Measurements from ENCODE around the gene PPP1R14C.

PPP1R14C gene, protein sequence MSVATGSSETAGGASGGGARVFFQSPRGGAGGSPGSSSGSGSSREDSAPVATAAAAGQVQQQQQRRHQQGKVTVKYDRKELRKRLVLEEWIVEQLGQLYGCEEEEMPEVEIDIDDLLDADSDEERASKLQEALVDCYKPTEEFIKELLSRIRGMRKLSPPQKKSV

DNA sequence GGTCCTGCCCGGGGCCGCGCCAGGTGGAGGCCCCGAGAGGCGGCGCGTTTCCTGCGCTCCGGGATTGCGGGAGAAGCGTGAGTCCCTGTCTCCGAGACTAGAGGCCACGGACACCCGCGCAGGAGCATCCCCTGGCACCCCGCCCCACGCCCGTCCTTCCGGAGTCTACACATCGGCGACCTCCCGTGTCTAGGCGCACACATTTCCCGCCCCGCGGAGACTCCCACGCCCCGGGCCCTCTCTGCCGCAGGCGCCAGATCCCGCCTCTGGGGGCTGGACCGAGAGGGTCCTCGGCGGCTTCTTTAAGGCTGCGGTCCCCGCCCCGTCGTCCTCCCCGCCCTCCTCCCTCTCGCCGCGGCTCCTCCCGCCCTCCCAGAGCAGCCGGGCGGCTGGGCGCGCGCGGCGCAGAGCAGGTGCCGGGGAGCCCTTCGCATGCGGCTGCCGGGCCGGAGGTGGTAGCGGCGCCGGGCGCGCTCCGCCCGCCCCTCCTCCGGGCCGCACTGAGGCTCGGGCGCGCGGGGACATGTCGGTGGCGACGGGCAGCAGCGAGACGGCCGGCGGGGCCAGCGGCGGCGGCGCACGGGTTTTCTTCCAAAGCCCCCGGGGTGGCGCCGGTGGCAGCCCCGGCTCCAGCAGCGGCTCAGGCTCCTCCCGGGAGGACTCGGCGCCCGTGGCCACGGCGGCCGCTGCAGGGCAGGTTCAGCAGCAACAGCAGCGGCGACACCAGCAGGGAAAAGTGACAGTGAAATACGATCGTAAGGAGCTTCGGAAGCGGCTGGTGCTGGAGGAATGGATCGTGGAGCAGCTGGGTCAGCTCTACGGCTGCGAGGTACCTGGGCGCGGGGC, at the start of gene PPP1R14C:
PPP1R14C (plus strand) TSS at position 375 of the 846 bp plus-strand sequence; CDS start at position 524, 149 bp downstream.
- DNase-seq: peak; percentile 47

DNA sequence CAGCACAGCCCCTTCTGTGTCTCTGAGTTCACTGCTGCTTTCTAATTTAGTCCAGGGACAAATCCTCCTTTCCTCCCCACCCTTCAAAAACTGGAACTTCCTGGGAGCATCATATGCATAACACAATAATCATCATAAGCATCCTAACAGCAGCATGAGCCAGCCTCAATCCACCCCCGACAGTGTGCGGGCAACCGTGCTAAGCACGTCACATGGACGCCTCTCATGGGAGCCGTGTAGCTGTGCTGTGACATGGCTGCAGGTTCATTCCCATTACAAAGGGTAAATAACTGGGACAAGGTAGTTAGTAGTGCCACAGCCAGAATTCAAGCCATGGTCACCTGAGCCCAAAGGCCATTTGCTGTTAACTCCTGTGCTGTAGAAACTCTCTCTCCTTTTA, 49.4 kb upstream of the PPP1R14C start:
- no peak for DNase-seq

More for the DNA sequence above, at the start of gene PPP1R14C:
- in situ Hi-C loops (cut with HindIII; ENCODE audit: low pct_ligation_motif_present, low pct_unique_long_range_greater_than_20kb, low sequenced_read_pairs): no loop called here

DNA sequence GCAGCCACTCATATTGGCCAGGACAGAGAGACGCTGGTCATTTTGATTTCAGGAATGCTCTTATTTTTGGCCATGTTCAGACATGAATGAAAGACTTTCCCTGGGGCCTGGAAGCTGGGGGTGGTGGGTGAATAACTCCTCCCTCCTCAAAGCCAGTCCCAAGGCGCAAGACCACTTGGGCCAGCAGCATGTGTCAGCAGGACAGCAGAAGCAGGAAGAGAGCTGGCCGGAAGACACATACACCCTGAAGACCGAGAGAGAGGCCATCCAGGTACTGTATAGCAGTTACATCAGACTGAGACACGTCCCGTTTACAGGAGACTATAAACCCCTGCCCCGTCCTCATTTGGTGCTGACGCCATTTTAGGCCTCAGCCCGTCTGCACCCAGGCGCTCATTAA, 44.7 kb upstream of the PPP1R14C start:
- no peak for DNase-seq
- in situ Hi-C loops (cut with HindIII; ENCODE audit: low pct_ligation_motif_present, low pct_unique_long_range_greater_than_20kb, low sequenced_read_pairs): no loop called here

More for the DNA sequence above, 49.4 kb upstream of the PPP1R14C start:
- in situ Hi-C loops (cut with HindIII; ENCODE audit: low pct_ligation_motif_present, low pct_unique_long_range_greater_than_20kb, low sequenced_read_pairs): no loop called here

DNA sequence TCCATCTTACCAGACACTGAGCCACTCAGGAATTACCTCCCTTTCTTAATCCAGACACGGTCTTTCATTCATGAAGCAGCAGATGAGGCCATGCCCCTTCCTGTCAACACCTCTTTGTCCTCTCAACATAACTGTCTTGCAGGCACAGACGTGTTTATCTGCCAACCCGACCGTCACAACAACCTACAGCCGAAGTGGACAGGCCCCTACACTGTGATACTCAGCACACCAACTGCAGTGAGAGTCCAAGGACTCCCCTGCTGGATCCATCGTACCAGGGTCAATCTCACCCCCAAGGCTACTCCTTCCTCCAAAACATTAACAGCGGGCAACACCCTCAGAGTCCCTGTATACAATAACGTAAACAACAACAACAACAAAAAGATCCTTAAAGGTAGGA, 43.3 kb upstream of the PPP1R14C start:
- in situ Hi-C loops (cut with HindIII; ENCODE audit: low pct_ligation_motif_present, low pct_unique_long_range_greater_than_20kb, low sequenced_read_pairs): no loop called here

DNA sequence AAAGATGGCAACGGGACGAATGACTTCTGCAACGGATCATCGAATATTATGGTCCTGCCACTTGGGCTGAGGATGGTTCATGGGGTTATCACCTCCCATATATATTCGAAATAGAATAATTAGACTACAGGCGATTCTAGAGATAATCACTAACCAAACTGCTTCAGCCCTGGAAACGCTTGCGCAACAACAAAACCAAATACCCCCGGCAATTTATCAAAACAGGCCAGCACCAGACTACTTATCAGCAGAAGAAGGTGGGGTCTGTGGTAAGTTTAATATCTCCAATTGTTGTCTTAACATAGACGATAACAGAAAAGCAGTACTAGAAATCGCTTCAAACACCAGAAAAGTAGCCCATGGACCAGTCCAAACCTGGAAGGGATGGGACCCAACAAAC, 42.9 kb upstream of the PPP1R14C start:
- in situ Hi-C loops (cut with HindIII; ENCODE audit: low pct_ligation_motif_present, low pct_unique_long_range_greater_than_20kb, low sequenced_read_pairs): no loop called here
- DNase-seq: no peak

More for the DNA sequence above, 43.3 kb upstream of the PPP1R14C start:
- DNase-seq: no peak

DNA sequence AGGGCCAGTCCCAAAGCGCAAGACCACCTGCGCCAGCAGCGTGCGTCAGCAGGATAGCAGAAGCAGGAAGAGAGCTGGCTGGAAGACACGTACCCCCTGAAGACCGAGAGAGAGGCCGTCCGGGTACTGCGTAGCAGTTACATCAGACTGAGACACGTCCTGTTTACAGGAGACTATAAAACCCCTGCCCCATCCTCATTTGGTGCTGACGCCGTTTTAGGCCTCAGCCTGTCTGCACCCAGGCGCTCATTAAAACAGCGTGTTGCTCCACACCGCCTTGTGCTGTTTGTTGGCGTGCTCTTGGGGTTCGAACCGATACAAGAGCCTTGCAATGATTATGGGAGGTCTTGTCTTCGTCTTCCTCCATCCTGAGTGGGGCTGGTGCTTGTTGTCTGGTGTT, 42.1 kb upstream of the PPP1R14C start:
- DNase-seq: no peak
- in situ Hi-C loops (cut with HindIII; ENCODE audit: low pct_ligation_motif_present, low pct_unique_long_range_greater_than_20kb, low sequenced_read_pairs): no loop called here

DNA sequence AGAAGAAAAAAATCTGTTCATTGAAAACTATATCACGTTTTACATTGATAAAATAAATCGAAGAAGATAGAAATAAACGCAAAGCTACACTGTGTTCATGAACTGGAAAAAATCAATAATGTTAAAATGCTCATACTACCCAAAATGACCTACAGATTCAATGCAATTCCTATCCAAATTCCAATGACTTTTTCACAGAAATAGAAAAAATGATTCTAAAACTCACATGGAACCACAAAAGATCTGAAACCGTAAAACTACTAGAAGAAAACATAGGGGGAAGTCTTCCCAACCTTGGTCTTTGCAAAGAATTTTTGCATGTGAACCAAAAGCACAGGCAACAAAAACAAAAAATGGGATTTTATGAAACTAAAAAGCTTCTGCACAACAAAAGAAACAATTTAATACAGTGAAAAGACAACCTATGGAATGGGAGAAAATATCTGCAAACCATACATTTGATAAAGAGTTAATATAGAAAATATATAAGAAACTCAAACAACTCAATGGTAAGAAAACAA, 40.0 kb upstream of the PPP1R14C start:
- in situ Hi-C loops (cut with HindIII; ENCODE audit: low pct_ligation_motif_present, low pct_unique_long_range_greater_than_20kb, low sequenced_read_pairs): no loop called here
- DNase-seq: no peak

DNA sequence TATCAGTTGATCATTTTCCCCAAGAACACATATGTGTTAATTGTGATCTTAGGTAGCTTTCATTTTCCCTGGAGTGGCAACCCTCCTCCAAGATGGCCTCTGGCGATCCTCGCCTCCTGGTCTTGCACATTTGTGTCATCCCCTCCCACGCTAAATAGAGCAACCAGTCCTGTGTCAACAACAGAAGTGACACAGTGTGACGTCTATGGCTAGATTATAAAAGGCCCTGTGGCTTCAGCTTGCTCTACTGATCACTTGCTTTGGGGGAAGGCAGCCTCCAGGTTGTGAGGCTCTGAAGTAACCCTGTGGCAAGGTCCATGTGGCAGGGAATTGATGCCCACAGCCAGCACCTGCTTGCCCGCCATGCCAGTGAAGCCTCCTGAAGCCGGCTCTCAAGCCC, 30.6 kb upstream of the PPP1R14C start:
- in situ Hi-C loops (cut with HindIII; ENCODE audit: low pct_ligation_motif_present, low pct_unique_long_range_greater_than_20kb, low sequenced_read_pairs): no loop called here
- DNase-seq: no peak

DNA sequence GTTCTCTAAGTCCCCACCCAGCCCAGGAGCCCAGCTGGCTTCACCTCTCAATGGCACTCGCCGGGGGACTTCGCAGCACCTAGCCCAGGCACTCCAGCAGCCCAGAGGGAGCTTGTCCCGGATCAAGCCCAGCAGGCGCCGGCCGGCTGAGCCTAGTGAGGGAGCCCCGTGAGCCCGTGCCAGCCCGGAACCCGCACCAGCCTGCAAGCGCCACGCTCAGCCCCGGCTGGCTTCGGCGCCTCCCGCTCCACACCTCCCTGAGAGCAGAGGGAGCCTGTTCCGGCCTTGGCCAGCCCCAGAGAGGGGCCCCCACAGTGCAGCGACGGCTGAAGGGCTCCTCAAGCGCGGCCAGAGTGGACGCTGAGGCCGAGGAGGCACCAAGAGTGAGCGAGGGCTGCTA, 27.1 kb upstream of the PPP1R14C start:
- DNase-seq: no peak
- in situ Hi-C loops (cut with HindIII; ENCODE audit: low pct_ligation_motif_present, low pct_unique_long_range_greater_than_20kb, low sequenced_read_pairs): no loop called here

DNA sequence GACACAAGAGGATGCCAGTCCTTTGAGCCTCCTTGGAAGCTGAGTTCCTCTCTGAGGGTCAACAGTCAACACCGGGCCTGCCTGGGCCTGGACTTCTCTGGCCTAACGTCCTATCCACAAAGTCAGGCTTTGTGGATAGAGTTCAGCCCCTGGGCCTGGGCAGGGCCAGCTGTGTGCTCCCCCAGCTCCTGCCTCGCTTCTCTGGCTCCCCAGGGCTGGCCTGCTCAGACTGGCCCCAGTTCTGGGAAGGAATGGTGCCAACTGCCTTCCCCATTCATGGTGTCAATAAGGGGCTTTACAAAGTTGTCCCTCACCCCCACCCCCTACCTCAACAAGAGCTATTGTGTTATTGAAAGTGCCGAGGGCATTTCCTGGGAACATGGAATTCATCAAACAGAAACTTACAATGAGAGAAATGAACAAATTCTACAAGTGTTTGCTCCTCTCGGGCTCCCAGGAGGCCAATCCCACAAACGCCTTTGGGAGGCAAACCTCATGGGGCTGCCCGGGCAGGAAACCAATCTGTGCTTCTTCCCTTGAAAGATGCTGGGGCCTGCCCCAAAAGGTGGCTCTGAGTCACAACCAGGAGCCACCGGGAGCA, 26.5 kb upstream of the PPP1R14C start:
- in situ Hi-C loops (cut with HindIII; ENCODE audit: low pct_ligation_motif_present, low pct_unique_long_range_greater_than_20kb, low sequenced_read_pairs): no loop called here
- no peak for DNase-seq

DNA sequence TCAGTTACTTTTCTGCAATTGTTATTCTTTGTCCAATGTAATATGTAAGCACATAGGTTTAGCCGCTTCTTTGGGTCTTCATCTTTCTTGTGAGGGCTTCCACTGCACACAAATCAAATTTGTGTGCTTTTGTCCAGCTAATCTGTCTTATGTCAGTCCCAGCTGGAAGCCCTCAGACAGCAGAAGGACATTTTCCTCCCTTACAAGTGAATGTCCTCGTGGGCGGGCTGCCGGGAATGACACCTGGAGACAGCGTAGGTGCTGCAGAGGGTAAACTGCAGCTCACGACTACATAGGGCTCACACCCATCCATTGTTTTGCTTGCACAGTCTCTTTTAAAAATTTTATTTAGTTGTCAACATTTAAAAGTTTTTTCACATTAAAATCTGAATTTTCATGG, 24.6 kb upstream of the PPP1R14C start:
- in situ Hi-C loops (cut with HindIII; ENCODE audit: low pct_ligation_motif_present, low pct_unique_long_range_greater_than_20kb, low sequenced_read_pairs): no loop called here
- DNase-seq: no peak

DNA sequence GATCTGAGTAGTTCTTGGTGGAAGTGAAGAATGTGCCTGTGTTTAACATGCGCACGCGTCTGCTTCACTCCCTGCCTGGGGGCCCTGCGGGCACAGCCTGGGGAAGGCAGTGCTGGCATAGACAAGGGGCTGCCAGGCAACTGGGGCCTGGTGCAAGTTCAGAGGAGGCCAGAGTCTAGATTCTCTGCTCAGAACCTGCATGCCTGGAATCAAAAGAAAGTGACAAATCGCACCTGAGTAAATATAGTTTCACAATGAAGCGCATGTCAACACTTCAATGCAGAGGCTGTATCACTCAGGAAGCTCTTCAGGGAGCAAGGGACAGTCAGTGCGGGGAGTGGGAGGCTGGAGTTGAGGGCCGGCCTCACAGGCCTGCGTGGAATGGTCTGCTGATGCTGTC, 24.2 kb upstream of the PPP1R14C start:
- DNase-seq: no peak
- in situ Hi-C loops (cut with HindIII; ENCODE audit: low pct_ligation_motif_present, low pct_unique_long_range_greater_than_20kb, low sequenced_read_pairs): no loop called here

DNA sequence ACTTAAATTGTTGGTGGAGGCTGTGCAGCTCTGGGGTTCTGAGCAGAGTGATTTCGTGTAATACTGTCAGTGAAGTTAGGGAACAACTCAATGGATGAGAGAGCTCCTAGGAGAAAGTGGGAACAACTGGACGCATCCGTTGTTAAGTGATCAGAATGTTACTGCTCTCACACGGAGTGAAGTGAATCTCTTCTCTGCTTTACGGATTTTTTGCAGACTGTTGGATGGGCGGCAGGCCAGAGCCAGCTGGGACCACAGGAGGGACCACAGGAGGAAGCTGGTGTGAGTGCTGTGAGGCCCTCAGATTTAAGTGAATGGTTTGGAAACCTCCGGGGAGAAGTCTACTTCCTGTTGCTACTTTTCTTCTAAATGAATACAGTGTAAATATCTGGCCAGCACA, 23.7 kb upstream of the PPP1R14C start:
- no peak for DNase-seq
- in situ Hi-C loops (cut with HindIII; ENCODE audit: low pct_ligation_motif_present, low pct_unique_long_range_greater_than_20kb, low sequenced_read_pairs): no loop called here

DNA sequence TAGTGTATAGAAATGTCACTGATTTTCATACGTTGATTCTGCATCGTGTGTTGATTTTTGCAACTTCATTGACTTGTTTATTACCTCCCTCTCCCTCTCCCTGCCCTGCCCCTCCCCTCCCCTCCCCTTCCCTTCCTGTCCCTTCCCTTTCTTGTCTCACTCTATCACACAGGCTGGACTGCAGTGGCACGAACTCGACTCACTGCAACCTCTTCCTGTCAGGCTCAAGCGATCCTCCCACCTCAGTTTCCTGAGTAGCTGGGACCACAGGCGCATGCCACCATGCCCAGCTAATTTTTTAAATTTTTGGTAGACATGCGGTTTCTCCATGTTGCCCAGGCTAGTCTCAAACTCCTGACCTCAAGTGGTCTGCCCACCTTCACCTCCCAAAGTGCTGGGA, 19.2 kb upstream of the PPP1R14C start:
- no peak for DNase-seq
- in situ Hi-C loops (cut with HindIII; ENCODE audit: low pct_ligation_motif_present, low pct_unique_long_range_greater_than_20kb, low sequenced_read_pairs): no loop called here

DNA sequence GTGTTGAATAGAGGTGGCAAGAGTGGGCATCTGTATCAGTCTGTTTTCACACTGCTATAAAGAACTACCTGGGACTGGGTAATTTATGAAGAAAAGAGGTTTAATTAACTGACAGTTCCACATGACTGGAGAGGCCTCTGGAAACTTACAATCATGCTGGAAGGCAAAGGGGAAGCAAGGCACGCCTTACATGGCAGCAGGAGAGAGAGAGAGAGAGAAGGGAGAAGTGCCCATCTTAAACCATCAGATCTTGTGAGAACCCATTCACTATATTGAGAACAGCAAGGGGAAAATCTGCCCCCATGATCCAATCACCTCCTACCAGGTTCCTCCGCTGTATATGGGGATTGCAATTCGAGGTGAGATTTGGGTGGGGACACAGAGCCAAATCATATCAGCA, 18.6 kb upstream of the PPP1R14C start:
- in situ Hi-C loops (cut with HindIII; ENCODE audit: low pct_ligation_motif_present, low pct_unique_long_range_greater_than_20kb, low sequenced_read_pairs): no loop called here
- DNase-seq: no peak

DNA sequence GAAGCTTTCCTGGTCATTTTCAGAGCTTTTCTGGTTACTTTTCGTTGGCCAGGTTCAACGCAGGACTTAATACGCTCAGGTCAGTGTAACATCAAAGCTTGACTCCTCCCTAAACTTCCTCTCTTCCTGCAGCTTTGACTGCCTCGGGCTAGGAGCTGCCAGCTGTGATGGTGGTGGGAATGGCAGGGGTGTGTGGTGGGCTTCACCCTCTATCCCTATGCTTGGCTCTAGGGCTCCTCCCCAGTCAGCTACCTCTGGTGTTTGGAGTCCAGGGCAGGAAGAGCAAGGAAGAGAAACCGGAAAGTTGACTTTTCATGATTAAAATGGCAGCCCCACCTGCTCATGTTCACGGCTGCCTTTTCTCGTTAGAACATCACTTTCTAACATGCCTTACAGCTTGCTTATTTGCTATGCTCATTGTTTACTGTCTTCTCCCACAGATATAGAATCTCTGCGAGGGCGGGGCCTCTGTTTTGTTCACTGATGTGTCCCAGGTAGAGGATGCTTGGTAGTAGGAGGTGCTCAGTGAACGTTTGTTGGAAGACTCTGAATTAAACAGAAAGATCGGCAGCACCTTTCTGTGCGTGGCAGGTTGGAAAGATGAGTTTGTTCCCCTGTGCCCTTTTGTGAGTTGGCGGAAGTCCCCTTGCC, 16.1 kb upstream of the PPP1R14C start:
- no peak for DNase-seq
- in situ Hi-C loops (cut with HindIII; ENCODE audit: low pct_ligation_motif_present, low pct_unique_long_range_greater_than_20kb, low sequenced_read_pairs): no loop called here

DNA sequence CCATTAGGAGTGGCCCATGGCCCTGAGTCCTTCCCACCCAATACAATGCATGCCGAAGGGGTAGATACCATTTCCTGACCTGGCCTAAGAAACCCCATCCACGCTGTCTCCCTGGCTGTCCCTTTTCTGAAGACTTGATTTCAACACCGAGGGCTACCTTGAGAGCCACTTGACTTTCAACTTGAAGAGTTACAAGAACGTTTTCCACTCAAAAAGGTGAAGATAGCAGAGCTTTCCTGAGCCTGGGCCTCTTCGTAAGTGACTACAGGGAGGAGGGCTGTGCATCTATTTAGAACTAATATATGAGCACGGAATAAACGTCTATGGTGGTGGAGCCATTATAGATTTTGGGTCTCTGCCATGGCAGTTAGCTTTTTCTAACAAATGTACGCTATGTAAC, 14.4 kb upstream of the PPP1R14C start:
- in situ Hi-C loops (cut with HindIII; ENCODE audit: low pct_ligation_motif_present, low pct_unique_long_range_greater_than_20kb, low sequenced_read_pairs): no loop called here
- no peak for DNase-seq

DNA sequence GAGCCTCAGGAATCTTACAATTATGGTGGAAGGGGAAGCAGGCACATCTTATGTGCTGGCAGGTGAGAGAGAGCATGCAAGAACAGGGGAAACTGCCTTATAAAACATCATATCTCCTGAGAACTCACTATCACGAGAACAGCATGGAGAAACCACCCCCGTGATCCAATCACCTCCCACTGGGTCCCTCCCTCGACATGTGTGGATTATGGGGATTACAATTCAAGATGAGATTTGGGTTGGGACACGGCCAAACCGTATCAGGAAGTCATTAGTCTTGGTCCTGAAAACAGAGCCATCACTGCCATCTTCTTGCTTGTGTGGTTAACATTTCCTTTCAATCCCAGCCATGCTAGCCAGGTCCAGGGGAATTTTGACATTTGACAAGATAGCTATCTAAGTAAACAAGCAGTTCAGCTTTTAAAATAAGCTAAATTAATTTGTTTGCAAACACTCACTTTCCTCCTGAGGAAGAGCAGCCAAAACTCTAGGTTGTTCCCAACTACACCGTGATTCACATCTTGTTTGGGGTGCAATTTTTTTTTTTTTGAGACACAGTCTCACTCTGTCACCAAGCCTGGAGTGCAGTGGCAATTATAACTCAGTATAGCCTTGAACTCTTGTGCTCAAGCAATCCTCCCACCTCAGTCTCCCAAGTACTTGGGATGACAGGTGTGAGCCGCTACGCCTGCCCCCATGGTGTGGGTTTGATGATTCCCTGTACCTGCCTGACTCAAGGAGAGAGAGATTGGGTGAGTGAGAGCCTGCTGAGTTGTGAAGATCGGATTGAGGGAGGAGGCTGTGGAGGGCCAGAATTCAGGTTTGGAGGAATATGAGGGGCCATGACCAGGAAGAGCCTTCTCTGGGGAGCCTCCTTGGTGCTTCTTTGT, 13.0 kb upstream of the PPP1R14C start:
- in situ Hi-C loops (cut with HindIII; ENCODE audit: low pct_ligation_motif_present, low pct_unique_long_range_greater_than_20kb, low sequenced_read_pairs): no loop called here
- no peak for DNase-seq

Measured in ACHN (cell line).